OCI-LY7 (cell line): ENCODE data around the gene NOVA2. TPM values are rescaled to one million over a fixed set of nuclear protein-coding genes. Genes with fewer than 3 reads are reported as not detected.

Experiments
- Bru-seq: library from RNA; stranded (reverse); fragments of 400-500 nt; gene quantifications from one replicate; lab custom pipeline; 2021; lab: Mats Ljungman, UMichigan
- BruChase-seq, 2 experiments: library from RNA; stranded (reverse); fragments of 400-500 nt; gene quantifications; one replicate each; lab custom pipeline; 2021; lab: Mats Ljungman, UMichigan
- BruUV-seq: library from RNA; stranded (reverse); fragments of 400-500 nt; replicated peaks from 2 replicates; lab custom pipeline; 2021; lab: Mats Ljungman, UMichigan
- CTCF ChIA-PET: fragments of 300-600 bp; sonication (Branson Sonifier 250); formaldehyde crosslinking; loops from one replicate; lab custom pipeline; 2022; ENCODE audit warnings: antibody characterized with exemption; ENCODE audit not compliant: unreplicated experiment; lab: Charles Lee
- POLR2A ChIA-PET: fragments of 300-600 bp; sonication (Branson Sonifier 250); formaldehyde crosslinking; loops from one replicate; lab custom pipeline; 2022; ENCODE audit warnings: antibody characterized with exemption; lab: Charles Lee
- DNase-seq: peaks from one replicate; pipeline ENCODE4 v3.0.0-alpha.2; 2015; ENCODE audit warnings: low spot score
- H2AFZ ChIP-seq: fragments of 200-600 bp; sonication (generic), shearing (Covaris generic); 2 replicates; pipeline ENCODE4 v1.6.1; 2014; ENCODE audit warnings: mild to moderate bottlenecking, antibody characterized with exemption, low read length, moderate library complexity
- H3K27ac ChIP-seq: fragments of 200-600 bp; sonication (generic); 2 replicates; pipeline ENCODE4 v1.5.1; 2014; ENCODE audit warnings: mixed run types, low read depth, mild to moderate bottlenecking, moderate library complexity, low read length, inconsistent platforms; ENCODE audit not compliant: poor library complexity, severe bottlenecking
- H3K36me3 ChIP-seq: fragments of 200-600 bp; sonication (generic); 2 replicates; pipeline ENCODE4 v1.6.1; 2014; ENCODE audit warnings: mild to moderate bottlenecking, antibody characterized with exemption, low read length, moderate library complexity, mixed read lengths; ENCODE audit not compliant: insufficient read depth
- H3K4me1 ChIP-seq: fragments of 200-600 bp; sonication (generic); 2 replicates; pipeline ENCODE4 v1.5.1; 2014; ENCODE audit warnings: mild to moderate bottlenecking, low read length; ENCODE audit not compliant: insufficient read depth, poor library complexity, severe bottlenecking
- H3K4me2 ChIP-seq: fragments of 200-600 bp; sonication (generic); 2 replicates; pipeline ENCODE4 v1.6.1; 2014; ENCODE audit warnings: mild to moderate bottlenecking, low read length
- H3K4me3 ChIP-seq: fragments of 200-600 bp; sonication (generic); 2 replicates; pipeline ENCODE4 v1.5.1; 2014; ENCODE audit warnings: mild to moderate bottlenecking, low read depth, low read length; ENCODE audit not compliant: poor library complexity, severe bottlenecking
- H3K79me2 ChIP-seq: fragments of 200-600 bp; sonication (generic); 2 replicates; pipeline ENCODE4 v1.6.1; 2016; ENCODE audit warnings: low read depth, mild to moderate bottlenecking, low read length, moderate library complexity, mixed read lengths; ENCODE audit not compliant: insufficient read depth
- H3K9me2 ChIP-seq: fragments of 200-600 bp; sonication (generic); 2 replicates; pipeline ENCODE4 v1.6.1; 2016; ENCODE audit warnings: mild to moderate bottlenecking, low read length, mixed read lengths; ENCODE audit not compliant: insufficient read depth
- H3K9me3 ChIP-seq: fragments of 200-600 bp; sonication (generic); 2 replicates; pipeline ENCODE4 v1.6.1; 2014; ENCODE audit warnings: mild to moderate bottlenecking, mixed run types, low read length, mixed read lengths
- H4K20me1 ChIP-seq: fragments of 200-600 bp; sonication (generic); 2 replicates; pipeline ENCODE4 v1.6.1; 2014; ENCODE audit warnings: mild to moderate bottlenecking, antibody characterized with exemption, low read length, moderate library complexity, mixed read lengths; ENCODE audit not compliant: insufficient read depth
- CTCF ChIP-seq: fragments of 200-600 bp; sonication (generic); conservative IDR thresholded peaks from 2 replicates; pipeline ENCODE4 v1.5.1; 2014; ENCODE audit warnings: mild to moderate bottlenecking, antibody characterized with exemption, low read length, moderate library complexity, mixed read lengths
- EZH2phosphoT487 ChIP-seq: fragments of 200-600 bp; sonication (generic); IDR thresholded peaks from 2 replicates; pipeline ENCODE4 v1.6.1; 2018; ENCODE audit warnings: low read depth, borderline replicate concordance, mild to moderate bottlenecking, mixed run types, antibody characterized with exemption, low read length, moderate library complexity, mixed read lengths
- intact Hi-C: fragments of 100-400 bp; cut with micrococcal nuclease; formaldehyde crosslinking; loops from one replicate; pipeline ENCODE4 v1.10.0; 2022; ENCODE audit not compliant: unreplicated experiment
- long read RNA-seq: library from polyadenylated mRNA; stranded (forward); transcript quantifications from one replicate; pipeline ENCODE4 v2.0.0, GENCODE V29; 2022
- total RNA-seq, 2 experiments: library from RNA; depleted of rRNA in 1 of 2; stranded (reverse); fragments of >200 nt in 1 of 2; shearing (Covaris generic) in 1 of 2; gene quantifications; 2 replicates each; pipeline ENCODE4 v1.2.3, GENCODE V29; 2014 to 2022

NOVA2 gene
- total RNA-seq (2014; rRNA removed; shearing (Covaris generic)) = not detected in 2 replicates
- total RNA-seq (2022) = 0.19 and 0.30 TPM in 2 replicates
- percentile 4 among the genes with signal in this experiment for Bru-seq, nascent RNA
- BruChase-seq, experiment 1, labeled RNA remaining after a 6-hour chase = percentile 15 among the genes with signal in this experiment
- BruChase-seq, experiment 2, labeled RNA remaining after a 2-hour chase = percentile 12 among the genes with signal in this experiment
- long read RNA-seq = 0 reads

GRCh38 chr19:45973553-45974338 lies at the start of gene NOVA2:
TSS of gene NOVA2 (minus strand) at chr19:45973865. CDS start at chr19:45973351, 514 bp downstream.
- intact Hi-C loops = no loop called here
- no peaks in the 10 kb centered on the region for H3K9me3 ChIP-seq
- peaks cover 9% of the 10 kb centered on the region for H3K4me1 ChIP-seq
- H3K27ac ChIP-seq = no peak within 1 kb of the TSS
- no peaks in the 10 kb centered on the region for H4K20me1 ChIP-seq
- TF ChIP-seq CTCF = no peak
- TF ChIP-seq EZH2phosphoT487 = no peak
- no peaks in the 10 kb centered on the region for H3K9me2 ChIP-seq
- H2AFZ ChIP-seq = no peak within 1 kb of the TSS
- no TSS peak for BruUV-seq
- H3K36me3 ChIP-seq = no peaks in the 10 kb centered on the region
- DNase-seq = peak; percentile 57
- H3K79me2 ChIP-seq = no peaks in the 10 kb centered on the region
- ChIA-PET POLR2A (no interaction called here), CTCF (no interaction called here)
- peak within 1 kb of the TSS; percentile 44; the same call in 1 of the 2 replicates for H3K4me2 ChIP-seq
- H3K4me3 ChIP-seq = peak within 1 kb of the TSS; percentile 43

GRCh38 chr19:46023311-46023779 lies 49.7 kb upstream of the NOVA2 start:
- H2AFZ ChIP-seq = no peak overlapping the region
- H3K36me3 ChIP-seq = peaks cover 5% of the 10 kb centered on the region; the same call in 1 of the 2 replicates
- no peak overlapping the region for H3K27ac ChIP-seq
- no peaks in the 10 kb centered on the region for H3K9me3 ChIP-seq
- no peaks in the 10 kb centered on the region for H3K9me2 ChIP-seq
- no peaks in the 10 kb centered on the region for H3K4me1 ChIP-seq
- intact Hi-C loops = loop anchor here (10.0 kb wide), 1 partner anchor 161 kb away; no protein-coding TSS in a partner anchor
- ChIA-PET CTCF (no interaction called here), POLR2A (no interaction called here)
- TF ChIP-seq EZH2phosphoT487 (no peak), CTCF (no peak)
- H3K4me3 ChIP-seq = no peak overlapping the region
- no peak overlapping the region for H3K4me2 ChIP-seq
- H3K79me2 ChIP-seq = no peaks in the 10 kb centered on the region
- H4K20me1 ChIP-seq = no peaks in the 10 kb centered on the region
- DNase-seq = no peak
- BruUV-seq = no TSS peak
